T-helper 2 cell treated with Interferon-gamma antibody and Interleukin-4, amounts not matched to agents 5 μg/mL and 100 μg/mL, for 36 hours (primary cell): ENCODE data around the gene BLNK.
"Not testable (repeated sequence)": the region's sequence is repeated elsewhere in the genome, so short reads cannot be mapped to it uniquely, and the experiment has no call there.

ENCODE experiments used
- DNase-seq: peaks from one replicate; pipeline ENCODE4 v3.0.0; 2021; ENCODE audit warnings: low spot score
- H3K27ac Mint-ChIP-seq: one replicate; pipeline ENCODE4 v1.8.0; 2021; ENCODE audit warnings: mild to moderate bottlenecking, mixed read lengths
- H3K27me3 Mint-ChIP-seq: one replicate; pipeline ENCODE4 v1.8.0; 2021; ENCODE audit warnings: low read depth, mixed read lengths
- H3K36me3 Mint-ChIP-seq: one replicate; pipeline ENCODE4 v1.8.0; 2021; ENCODE audit warnings: low read depth, mixed read lengths
- H3K4me1 Mint-ChIP-seq: one replicate; pipeline ENCODE4 v1.8.0; 2021; ENCODE audit warnings: low read depth, mixed read lengths
- H3K4me3 Mint-ChIP-seq: one replicate; pipeline ENCODE4 v1.8.0; 2022; ENCODE audit warnings: mild to moderate bottlenecking, moderate library complexity, mixed read lengths
- H3K9me3 Mint-ChIP-seq: one replicate; pipeline ENCODE4 v1.8.0; 2021; ENCODE audit warnings: mixed read lengths

The BLNK gene

GRCh38 chr10:96271016-96271815 lies at the start of gene BLNK:
Gene BLNK, minus strand, starts transcription at chr10:96271569. Its CDS starts 171 bp downstream, at chr10:96271398.
- Mint-ChIP-seq H3K4me1 (no peaks in the 10 kb centered on the region), H3K9me3 (no peaks in the 10 kb centered on the region), H3K27me3 (peaks cover 13% of the 10 kb centered on the region), H3K27ac (no peak within 1 kb of the TSS), H3K4me3 (no peak within 1 kb of the TSS), H3K36me3 (no peaks in the 10 kb centered on the region)
- no peak for DNase-seq

GRCh38 chr10:96319754-96320474 lies 48.5 kb upstream of the BLNK start:
- Mint-ChIP-seq H3K4me3 (no peak overlapping the region), H3K36me3 (no peaks in the 10 kb centered on the region), H3K27me3 (peaks cover 16% of the 10 kb centered on the region), H3K4me1 (no peaks in the 10 kb centered on the region), H3K27ac (no peak overlapping the region), H3K9me3 (no peaks in the 10 kb centered on the region)
- DNase-seq = no peak

GRCh38 chr10:96317067-96317833 lies 45.9 kb upstream of the BLNK start:
- no peaks in the 10 kb centered on the region for H3K4me1 Mint-ChIP-seq
- DNase-seq = no peak
- H3K9me3 Mint-ChIP-seq = no peaks in the 10 kb centered on the region
- peaks cover 14% of the 10 kb centered on the region for H3K27me3 Mint-ChIP-seq
- no peak overlapping the region for H3K27ac Mint-ChIP-seq
- no peak overlapping the region for H3K4me3 Mint-ChIP-seq
- no peaks in the 10 kb centered on the region for H3K36me3 Mint-ChIP-seq

GRCh38 chr10:96313344-96313743 lies 42.0 kb upstream of the BLNK start:
- Mint-ChIP-seq H3K27ac (no peak overlapping the region), H3K36me3 (no peaks in the 10 kb centered on the region), H3K27me3 (peaks cover 23% of the 10 kb centered on the region), H3K4me1 (no peaks in the 10 kb centered on the region), H3K4me3 (no peak overlapping the region), H3K9me3 (no peaks in the 10 kb centered on the region)
- no peak for DNase-seq

- Mint-ChIP-seq H3K9me3 (no peaks in the 10 kb centered on the region), H3K27me3 (peaks cover 27% of the 10 kb centered on the region), H3K4me3 (no peak overlapping the region), H3K27ac (no peak overlapping the region), H3K36me3 (no peaks in the 10 kb centered on the region), H3K4me1 (no peaks in the 10 kb centered on the region)
- DNase-seq = no peak
These were observed 39.9 kb upstream of the BLNK start for GRCh38 chr10:96311180-96311715.

GRCh38 chr10:96310321-96310669 lies 38.9 kb upstream of the BLNK start:
- no peaks in the 10 kb centered on the region for H3K36me3 Mint-ChIP-seq
- peaks cover 28% of the 10 kb centered on the region for H3K27me3 Mint-ChIP-seq
- no peak overlapping the region for H3K4me3 Mint-ChIP-seq
- H3K27ac Mint-ChIP-seq = no peak overlapping the region
- DNase-seq = no peak
- H3K4me1 Mint-ChIP-seq = no peaks in the 10 kb centered on the region
- H3K9me3 Mint-ChIP-seq = no peaks in the 10 kb centered on the region

- peaks cover 33% of the 10 kb centered on the region for H3K27me3 Mint-ChIP-seq
- no peaks in the 10 kb centered on the region for H3K9me3 Mint-ChIP-seq
- H3K27ac Mint-ChIP-seq = no peak overlapping the region
- DNase-seq = no peak
- no peaks in the 10 kb centered on the region for H3K4me1 Mint-ChIP-seq
- no peak overlapping the region for H3K4me3 Mint-ChIP-seq
- no peaks in the 10 kb centered on the region for H3K36me3 Mint-ChIP-seq
These were observed 38.4 kb upstream of the BLNK start for GRCh38 chr10:96309628-96310320.

- not testable (repeated sequence) for H3K4me3 Mint-ChIP-seq, H3K4me1 Mint-ChIP-seq, H3K36me3 Mint-ChIP-seq, DNase-seq, H3K27ac Mint-ChIP-seq, H3K9me3 Mint-ChIP-seq
- H3K27me3 Mint-ChIP-seq = peaks cover 39% of the 10 kb centered on the region
These were observed 37.5 kb upstream of the BLNK start for GRCh38 chr10:96308854-96309253.

- no peaks in the 10 kb centered on the region for H3K36me3 Mint-ChIP-seq
- no peaks in the 10 kb centered on the region for H3K9me3 Mint-ChIP-seq
- H3K4me1 Mint-ChIP-seq = no peaks in the 10 kb centered on the region
- no peak for DNase-seq
- no peak overlapping the region for H3K27ac Mint-ChIP-seq
- no peak overlapping the region for H3K4me3 Mint-ChIP-seq
- H3K27me3 Mint-ChIP-seq = peaks cover 37% of the 10 kb centered on the region
These were observed 35.1 kb upstream of the BLNK start for GRCh38 chr10:96306516-96306915.

GRCh38 chr10:96305019-96305418 lies 33.6 kb upstream of the BLNK start:
- Mint-ChIP-seq H3K4me3 (no peak overlapping the region), H3K27ac (no peak overlapping the region), H3K9me3 (no peaks in the 10 kb centered on the region), H3K36me3 (no peaks in the 10 kb centered on the region), H3K4me1 (no peaks in the 10 kb centered on the region), H3K27me3 (peaks cover 35% of the 10 kb centered on the region)
- DNase-seq = no peak

GRCh38 chr10:96304230-96304629 lies 32.9 kb upstream of the BLNK start, which contains the start of gene DNTT:
Gene DNTT, plus strand, starts transcription at chr10:96304434. Its CDS starts 64 bp downstream, at chr10:96304498.
- Mint-ChIP-seq H3K9me3 (no peaks in the 10 kb centered on the region), H3K27ac (no peak within 1 kb of the TSS), H3K4me1 (peaks cover 7% of the 10 kb centered on the region), H3K27me3 (peaks cover 30% of the 10 kb centered on the region), H3K4me3 (no peak within 1 kb of the TSS), H3K36me3 (no peaks in the 10 kb centered on the region)
- DNase-seq = no peak

GRCh38 chr10:96301616-96302015 lies 30.2 kb upstream of the BLNK start:
- H3K27me3 Mint-ChIP-seq = peaks cover 24% of the 10 kb centered on the region
- no peak overlapping the region for H3K4me3 Mint-ChIP-seq
- peaks cover 7% of the 10 kb centered on the region for H3K4me1 Mint-ChIP-seq
- H3K27ac Mint-ChIP-seq = no peak overlapping the region
- DNase-seq = no peak
- H3K36me3 Mint-ChIP-seq = no peaks in the 10 kb centered on the region
- H3K9me3 Mint-ChIP-seq = no peaks in the 10 kb centered on the region

GRCh38 chr10:96299383-96299782 lies 28.0 kb upstream of the BLNK start:
- Mint-ChIP-seq H3K4me1 (peaks cover 15% of the 10 kb centered on the region), H3K36me3 (no peaks in the 10 kb centered on the region), H3K4me3 (peak overlapping the region; percentile 49), H3K27me3 (peaks cover 9% of the 10 kb centered on the region), H3K27ac (no peak overlapping the region), H3K9me3 (no peaks in the 10 kb centered on the region)
- no peak for DNase-seq
